HFFc6 (cell line): ENCODE results near the gene CLBA1. TPM values are rescaled to one million over a fixed set of nuclear protein-coding genes. Genes with fewer than 3 reads are reported as not detected.
"Not testable (repeated sequence)": the region's sequence is repeated elsewhere in the genome, so short reads cannot be mapped to it uniquely, and the experiment has no call there.

ENCODE experiments used
- DNase-seq: peaks from one replicate; pipeline ENCODE4 v3.0.0-alpha.2; 2018
- H3K27ac Mint-ChIP-seq: 2 replicates; pipeline ENCODE4 v1.8.0; 2020; ENCODE audit warnings: mild to moderate bottlenecking, mixed read lengths
- H3K27me3 Mint-ChIP-seq: 2 replicates; pipeline ENCODE4 v1.8.0; 2021; ENCODE audit warnings: mild to moderate bottlenecking, moderate library complexity, mixed read lengths; ENCODE audit not compliant: insufficient read depth
- H3K36me3 Mint-ChIP-seq: 2 replicates; pipeline ENCODE4 v1.8.0; 2021; ENCODE audit warnings: low read depth, mixed read lengths
- H3K4me1 Mint-ChIP-seq: 2 replicates; pipeline ENCODE4 v1.8.0; 2020; ENCODE audit warnings: low read depth, mixed read lengths
- H3K4me3 Mint-ChIP-seq: 2 replicates; pipeline ENCODE4 v1.8.0; 2020; ENCODE audit warnings: mild to moderate bottlenecking, moderate library complexity, mixed read lengths
- H3K9me3 Mint-ChIP-seq: 2 replicates; pipeline ENCODE4 v1.8.0; 2020; ENCODE audit warnings: mild to moderate bottlenecking, mixed read lengths
- CTCF ChIP-seq: fragments of 200-600 bp; sonication (generic); IDR thresholded peaks from 2 replicates; pipeline ENCODE4 v1.5.0; 2021; ENCODE audit warnings: antibody characterized with exemption, mild to moderate bottlenecking
- total RNA-seq, 6 experiments: library from RNA; stranded (reverse); fragmentation: NEBNext Ultra II Directional; extraction: Animal tissue kit (Norgen Biotek cat#: 25700); gene quantifications; 2 replicates in 1 of 6; 3 replicates in 5 of 6; pipeline ENCODE4 v1.2.3, GENCODE V29; 2021

CLBA1 gene
- total RNA-seq, 6 experiments from 2014 or later = 5.9 to 12.3 (median 7.9) TPM

GRCh38 chr14:105029402-105029801, 43.8 kb downstream of the CLBA1 start:
- no peak overlapping the region for H3K4me3 Mint-ChIP-seq
- no peak for TF ChIP-seq CTCF
- H3K36me3 Mint-ChIP-seq = peaks cover 5% of the 10 kb centered on the region; the same call in 1 of the 2 replicates
- H3K4me1 Mint-ChIP-seq = peaks cover 43% of the 10 kb centered on the region
- peaks cover 6% of the 10 kb centered on the region; the same call in 1 of the 2 replicates for H3K9me3 Mint-ChIP-seq
- no peak overlapping the region for H3K27ac Mint-ChIP-seq
- H3K27me3 Mint-ChIP-seq = peaks cover 3% of the 10 kb centered on the region
- DNase-seq = no peak

- H3K4me1 Mint-ChIP-seq = peaks cover 38% of the 10 kb centered on the region
- H3K27me3 Mint-ChIP-seq = peaks cover 7% of the 10 kb centered on the region
- peaks cover 5% of the 10 kb centered on the region; the same call in 1 of the 2 replicates for H3K36me3 Mint-ChIP-seq
- no peak for DNase-seq
- H3K27ac Mint-ChIP-seq = no peak overlapping the region
- H3K4me3 Mint-ChIP-seq = no peak overlapping the region
- H3K9me3 Mint-ChIP-seq = peaks cover 6% of the 10 kb centered on the region; the same call in 1 of the 2 replicates
- no peak for TF ChIP-seq CTCF
Measured at GRCh38 chr14:105030194-105030593, 44.6 kb downstream of the CLBA1 start.

GRCh38 chr14:105030836-105031396, 45.3 kb downstream of the CLBA1 start:
- no peak for TF ChIP-seq CTCF

GRCh38 chr14:105032451-105032901, 46.9 kb downstream of the CLBA1 start:
- H3K4me3 Mint-ChIP-seq, H3K27ac Mint-ChIP-seq, H3K36me3 Mint-ChIP-seq, H3K27me3 Mint-ChIP-seq, H3K9me3 Mint-ChIP-seq: not testable (repeated sequence)
- peak; percentile 28 for DNase-seq
- H3K4me1 Mint-ChIP-seq = peaks cover 20% of the 10 kb centered on the region

More at GRCh38 chr14:105030836-105031396, 45.3 kb downstream of the CLBA1 start:
- no peak overlapping the region for H3K27ac Mint-ChIP-seq
- H3K36me3 Mint-ChIP-seq = peaks cover 5% of the 10 kb centered on the region; the same call in 1 of the 2 replicates
- no peak overlapping the region for H3K4me3 Mint-ChIP-seq
- peaks cover 7% of the 10 kb centered on the region for H3K27me3 Mint-ChIP-seq
- no peak for DNase-seq
- H3K9me3 Mint-ChIP-seq = peaks cover 5% of the 10 kb centered on the region; the same call in 1 of the 2 replicates
- H3K4me1 Mint-ChIP-seq = peaks cover 31% of the 10 kb centered on the region

- not testable (repeated sequence) for H3K36me3 Mint-ChIP-seq, H3K4me3 Mint-ChIP-seq, DNase-seq, H3K27ac Mint-ChIP-seq, H3K9me3 Mint-ChIP-seq, H3K27me3 Mint-ChIP-seq
- peaks cover 10% of the 10 kb centered on the region for H3K4me1 Mint-ChIP-seq
Measured at GRCh38 chr14:105033412-105033900, 47.9 kb downstream of the CLBA1 start.

- Mint-ChIP-seq H3K9me3 (no peaks in the 10 kb centered on the region; the same call in 1 of the 2 replicates), H3K4me3 (no peak overlapping the region), H3K36me3 (no peaks in the 10 kb centered on the region), H3K27ac (no peak overlapping the region), H3K27me3 (peaks cover 7% of the 10 kb centered on the region), H3K4me1 (peaks cover 10% of the 10 kb centered on the region)
- TF ChIP-seq CTCF = no peak
- DNase-seq = no peak
Measured at GRCh38 chr14:105034315-105035039, 48.9 kb downstream of the CLBA1 start.

GRCh38 chr14:105035616-105036015, 50.0 kb downstream of the CLBA1 start:
- H3K27ac Mint-ChIP-seq, H3K36me3 Mint-ChIP-seq, H3K27me3 Mint-ChIP-seq, H3K4me3 Mint-ChIP-seq, DNase-seq, H3K9me3 Mint-ChIP-seq: not testable (repeated sequence)
- H3K4me1 Mint-ChIP-seq = peaks cover 10% of the 10 kb centered on the region
